Activated CD8-positive, alpha-beta memory T cell treated with anti-CD3 and anti-CD28 coated beads, Interleukin-2, amount 50 U/mL, for 24 hours (primary cell): Measurements from ENCODE around the gene FAM13B.
A peak's percentile ranks its signal among the peaks of the same experiment; 100 is the strongest.
"Not testable (repeated sequence)": the region's sequence is repeated elsewhere in the genome, so short reads cannot be mapped to it uniquely, and the experiment has no call there.

Experiments used
- DNase-seq: peaks from one replicate; pipeline ENCODE4 v3.0.0-alpha.2; 2020; ENCODE audit errors: extremely low read depth

The FAM13B gene

DNA sequence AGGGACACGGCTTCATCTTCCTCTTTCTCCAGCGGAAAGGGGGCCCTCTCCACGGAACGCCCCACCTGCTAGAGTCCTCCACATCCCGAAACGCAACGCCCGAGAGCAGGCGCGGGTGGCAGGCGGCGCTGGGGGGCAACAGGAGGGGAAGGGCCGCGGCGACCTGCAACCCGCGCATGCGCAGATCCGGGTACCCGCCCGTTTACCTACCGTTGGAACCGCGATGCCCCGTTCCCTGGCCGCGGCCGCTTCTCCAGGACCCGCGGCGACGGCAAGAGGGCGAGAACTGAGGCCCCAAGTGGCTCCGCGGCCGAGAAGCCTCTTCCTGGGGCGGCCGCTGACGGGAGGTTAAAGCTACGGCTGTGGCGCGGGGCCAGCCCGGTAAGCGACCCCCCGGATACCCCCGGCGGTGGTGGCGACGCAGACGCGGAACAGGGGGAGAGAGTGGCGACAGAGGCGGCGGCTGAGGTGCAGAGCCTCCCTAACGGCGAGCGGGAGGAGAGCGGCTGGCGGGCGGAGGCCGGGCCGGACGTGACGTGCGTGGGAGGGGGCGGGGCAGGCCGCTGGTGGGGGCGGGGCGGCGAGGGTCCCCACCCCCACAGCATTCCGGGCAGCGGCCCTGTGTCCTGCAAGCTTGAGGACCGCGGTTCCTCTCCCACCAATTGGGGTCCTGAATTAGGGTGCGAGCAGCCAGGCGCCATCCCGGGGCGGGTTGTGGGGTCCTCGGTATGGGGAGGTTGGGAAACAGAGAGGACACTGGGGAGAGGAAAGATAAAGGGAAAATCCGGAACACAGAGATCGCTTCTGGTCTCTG is at the start of gene FAM13B:
Gene FAM13B, minus strand, starts transcription at position 508 of the 814 bp plus-strand sequence. CDS start 13,968 bp downstream, outside the sequence.
- DNase-seq = peak; percentile 30

DNA sequence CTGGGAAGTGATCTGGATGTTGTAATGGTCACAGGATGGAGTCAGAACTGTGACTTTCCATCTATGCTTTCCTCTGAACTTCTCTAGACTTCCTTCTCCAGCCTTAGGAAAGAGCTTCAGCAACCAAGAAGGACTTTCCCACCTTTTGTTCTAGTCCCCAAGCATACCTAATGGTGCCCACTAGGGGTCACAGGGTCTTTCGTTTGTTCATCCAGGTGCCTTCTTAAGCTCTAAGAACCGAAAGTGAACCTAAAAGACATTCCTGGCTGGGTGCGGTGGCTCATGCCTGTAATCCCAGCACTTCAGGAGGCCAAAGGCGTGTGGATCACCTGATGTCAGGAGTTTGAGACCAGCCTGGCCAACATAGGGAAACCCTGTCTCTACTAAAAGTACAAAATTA is 49.2 kb upstream of the FAM13B start:
- no peak for DNase-seq

- DNase-seq = no peak
Measured at GRCh38 chr5:138078006-138078643, 45.2 kb upstream of the FAM13B start.

- DNase-seq = no peak
Measured at GRCh38 chr5:138077064-138077696, 44.3 kb upstream of the FAM13B start.

DNA sequence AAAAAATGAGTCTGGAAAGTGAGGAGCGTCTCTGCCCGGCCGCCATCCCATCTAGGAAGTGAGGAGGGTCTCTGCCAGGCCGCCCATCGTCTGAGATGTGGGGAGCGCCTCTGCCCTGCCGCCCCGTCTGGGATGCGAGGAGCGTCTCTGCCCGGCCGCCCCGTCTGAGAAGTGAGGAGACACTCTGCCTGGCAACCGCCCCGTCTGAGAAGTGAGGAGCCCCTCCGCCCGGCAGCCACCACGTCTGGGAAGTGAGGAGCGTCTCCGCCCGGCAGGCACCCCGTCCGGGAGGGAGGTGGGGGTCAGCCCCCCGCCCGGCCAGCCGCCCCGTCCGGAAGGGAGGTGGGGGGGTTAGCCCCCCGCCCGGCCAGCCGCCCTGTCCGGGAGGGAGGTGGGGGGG is 37.1 kb upstream of the FAM13B start:
- not testable (repeated sequence) for DNase-seq

- DNase-seq = peak; percentile 37
Measured at GRCh38 chr5:138068742-138069600, 36.1 kb upstream of the FAM13B start.

DNA sequence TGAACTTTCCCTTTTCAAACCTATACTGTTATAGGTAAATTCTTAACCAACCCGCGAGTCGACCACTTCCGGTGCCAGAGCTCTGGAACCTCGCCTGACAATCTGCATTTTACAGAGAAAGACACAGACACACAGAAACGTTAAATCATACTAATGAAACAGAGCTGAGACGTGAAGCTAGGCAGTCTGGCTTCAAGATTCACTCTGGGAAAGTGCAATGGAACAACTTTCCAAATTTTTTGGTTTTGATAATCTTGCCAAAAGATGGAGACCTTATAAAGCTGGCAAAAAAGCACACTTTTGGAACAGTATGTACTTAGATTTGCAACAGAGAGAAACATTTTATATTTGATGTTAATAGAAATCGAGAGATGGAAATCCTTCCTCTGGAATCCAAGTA is 35.1 kb upstream of the FAM13B start:
- DNase-seq = no peak

DNA sequence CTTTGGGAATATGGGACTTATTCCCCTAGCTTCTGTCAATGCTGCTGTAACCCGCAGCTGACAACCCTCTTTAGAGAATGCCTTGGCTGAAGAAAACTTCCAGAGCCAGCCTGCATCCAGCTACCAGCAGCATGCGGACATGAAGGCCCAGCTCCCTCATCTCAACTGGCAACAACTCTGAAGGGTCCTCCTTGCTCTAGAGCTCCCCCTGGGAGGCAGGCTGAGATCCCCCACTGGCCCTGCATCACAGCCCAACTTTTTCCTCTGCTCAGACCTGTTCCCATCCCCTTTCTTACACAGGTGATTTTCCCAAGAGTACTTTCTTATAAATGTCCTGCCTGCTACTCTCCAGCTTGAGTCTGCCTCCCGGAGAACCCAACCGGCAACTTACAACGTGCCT is 32.2 kb upstream of the FAM13B start:
- no peak for DNase-seq

GRCh38 chr5:138064526-138064925 is 31.6 kb upstream of the FAM13B start:
- no peak for DNase-seq

DNA sequence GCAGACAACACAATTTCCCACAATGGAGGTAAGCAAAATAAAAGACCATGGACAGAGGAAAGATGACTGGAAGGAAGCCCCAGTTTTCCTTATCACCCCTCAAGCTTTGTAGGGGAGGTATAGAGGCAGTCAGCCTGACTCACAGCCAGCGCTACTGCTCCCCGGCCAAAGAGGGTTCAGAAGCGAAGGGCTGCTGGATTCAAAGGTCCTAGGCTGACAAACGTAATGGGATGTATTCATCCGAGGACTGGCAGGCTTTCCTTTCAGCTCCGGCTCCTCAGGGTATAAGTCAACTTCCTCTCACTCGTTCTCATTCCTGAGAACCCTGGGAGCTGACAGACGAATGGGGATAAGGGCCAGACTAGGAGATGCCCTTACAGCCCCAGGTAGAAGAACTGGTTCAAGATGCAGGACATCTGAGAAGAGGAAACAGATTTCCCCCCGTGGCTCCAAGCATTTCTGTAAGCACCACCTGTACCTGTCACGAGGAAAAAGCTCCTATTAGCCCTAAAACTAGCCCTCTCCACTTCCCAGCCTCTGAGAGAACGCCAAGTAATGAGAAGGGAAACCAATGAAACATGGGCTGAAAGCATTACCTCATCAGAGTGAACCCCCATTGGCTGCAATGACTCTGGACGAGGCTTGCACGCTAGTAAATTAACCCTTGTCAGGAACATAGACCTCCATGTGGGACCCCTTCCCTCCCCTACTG is 22.1 kb upstream of the FAM13B start:
- no peak for DNase-seq

- no peak for DNase-seq
Measured at GRCh38 chr5:138054206-138054605, 21.3 kb upstream of the FAM13B start.

GRCh38 chr5:138053554-138053953 is 20.7 kb upstream of the FAM13B start:
- no peak for DNase-seq

GRCh38 chr5:138052718-138053117 is 19.8 kb upstream of the FAM13B start:
- not testable (repeated sequence) for DNase-seq

DNA sequence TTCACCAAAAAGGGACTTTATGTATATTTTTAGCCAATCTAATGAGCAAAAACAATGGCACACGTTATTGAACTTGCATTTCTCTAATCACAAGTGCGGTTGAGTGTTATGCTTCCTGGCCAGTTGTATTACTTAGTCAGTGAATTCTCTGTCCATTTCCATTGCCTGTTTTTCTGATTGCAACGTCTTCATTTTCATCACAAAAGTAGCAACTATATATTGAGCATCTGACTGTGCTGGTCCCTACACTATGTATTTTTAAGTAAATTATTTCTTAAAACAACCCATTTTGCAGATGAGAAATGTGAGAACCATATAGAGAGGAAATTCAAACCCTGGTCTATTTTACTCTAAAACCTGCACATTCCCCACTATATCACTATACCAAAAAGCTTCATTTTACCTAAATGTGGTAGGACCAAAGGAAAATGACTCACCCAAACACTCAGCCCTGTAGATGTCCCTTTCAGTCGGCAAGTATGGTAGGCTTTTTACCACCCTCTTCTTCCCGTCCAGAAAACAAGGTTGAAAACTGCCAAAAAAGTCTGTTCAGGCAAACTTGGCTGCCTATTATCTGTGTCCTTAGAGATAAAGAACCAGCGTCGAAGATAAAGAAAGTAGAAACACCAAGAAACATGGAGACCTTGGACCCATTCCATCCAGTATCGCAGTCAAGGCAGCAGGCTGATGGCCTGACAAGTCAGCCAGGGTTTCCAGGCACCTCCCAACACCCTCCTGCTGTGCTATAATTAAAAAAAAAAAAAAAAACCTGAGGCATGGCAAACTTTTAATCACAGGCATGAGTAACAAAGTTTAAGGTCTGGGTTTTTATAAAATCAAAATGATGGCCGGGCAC is 18.8 kb upstream of the FAM13B start:
- no peak for DNase-seq

GRCh38 chr5:138045283-138045682 is 12.4 kb upstream of the FAM13B start:
- not testable (repeated sequence) for DNase-seq

DNA sequence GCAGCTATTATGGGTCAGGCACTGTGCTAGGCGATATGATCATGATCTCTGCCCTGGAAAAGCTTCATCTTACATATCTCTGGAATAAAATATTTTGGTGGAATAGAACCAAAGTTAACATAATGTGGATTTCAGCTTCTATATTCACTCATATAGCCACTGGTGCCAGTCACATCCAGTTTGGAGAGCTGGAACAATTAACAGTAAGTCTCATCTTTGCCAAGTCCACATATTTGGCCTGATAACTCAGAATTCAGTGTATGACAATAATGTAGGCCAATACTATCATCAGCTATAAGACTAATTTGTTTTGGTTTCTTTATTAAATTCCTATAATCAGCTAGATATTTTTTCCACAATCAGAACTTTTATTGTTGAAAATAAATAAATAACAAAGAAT is 5.9 kb upstream of the FAM13B start:
- DNase-seq = no peak

DNA sequence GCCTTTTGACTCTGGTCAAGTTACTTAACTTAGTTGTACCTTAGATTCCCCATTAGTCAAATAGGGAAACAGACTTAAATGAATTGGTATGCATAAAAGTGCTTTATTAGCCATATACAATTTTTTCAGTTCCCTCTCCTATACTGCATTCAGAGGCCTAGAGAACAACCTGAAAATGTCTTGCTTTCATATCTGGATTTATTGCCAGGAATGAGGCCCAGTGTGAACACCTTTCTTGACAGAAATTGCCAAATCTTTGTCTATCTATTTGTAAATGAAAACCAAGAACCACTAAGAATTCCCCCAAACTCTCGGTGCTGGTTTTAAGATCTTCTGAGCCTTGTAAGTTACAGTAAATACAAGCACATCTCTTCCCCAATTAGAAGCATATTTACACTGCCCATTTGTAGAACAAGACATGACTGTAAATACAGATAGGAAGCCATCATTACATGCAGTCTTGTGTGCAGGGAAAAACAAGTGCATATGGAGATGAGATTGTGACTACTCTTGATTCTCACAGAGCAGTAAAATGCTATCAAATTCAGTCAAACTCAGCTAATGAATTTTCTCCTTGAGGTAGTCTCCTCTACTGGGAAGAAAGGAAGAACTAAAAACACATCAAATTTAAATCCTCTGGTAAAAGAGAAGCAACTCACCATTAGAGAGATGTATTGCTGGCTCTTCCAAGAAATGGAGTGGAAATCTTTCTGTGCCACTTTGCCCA is 5.2 kb upstream of the FAM13B start:
- no peak for DNase-seq

GRCh38 chr5:138037271-138037670 is 4.4 kb upstream of the FAM13B start:
- no peak for DNase-seq
